Panc1 (cell line): ENCODE results near the gene TMC5. TPM values are rescaled to one million over a fixed set of nuclear protein-coding genes. Genes with fewer than 3 reads are reported as not detected.

Experiments
- ATAC-seq: fragments of 200-7000 bp; cut with Tn5 transposase; 2 replicates; pipeline ENCODE4 v1.9.1; 2020; ENCODE audit warnings: mild to moderate bottlenecking, moderate library complexity
- BruUV-seq: library from RNA; stranded (reverse); fragments of 400-500 nt; replicated peaks from 2 replicates; lab custom pipeline; 2021; lab: Mats Ljungman, UMichigan
- CTCF ChIA-PET: fragments of 300-600 bp; sonication (Branson Sonifier 250); formaldehyde crosslinking; loops from one replicate; lab custom pipeline; 2022; ENCODE audit warnings: antibody characterized with exemption; lab: Charles Lee
- POLR2A ChIA-PET: fragments of 300-600 bp; sonication (Branson Sonifier 250); formaldehyde crosslinking; loops from one replicate; lab custom pipeline; 2022; ENCODE audit warnings: antibody characterized with exemption; lab: Charles Lee
- DNase-seq: peaks from one replicate; pipeline ENCODE4 v3.0.0-alpha.2; 2010; ENCODE audit warnings: low read depth, low spot score
- H3K27ac ChIP-seq: 2 replicates; pipeline ENCODE4 v1.5.1; 2011; ENCODE audit warnings: mild to moderate bottlenecking, low read length, inconsistent platforms
- H3K27me3 ChIP-seq: fragments of 200-500 bp; sonication (Bioruptor generic); 2 replicates; pipeline ENCODE4 v1.6.0; 2014; ENCODE audit warnings: low read length, inconsistent platforms; ENCODE audit not compliant: control insufficient read depth, insufficient read depth
- H3K36me3 ChIP-seq: fragments of 200-500 bp; sonication (Bioruptor generic); 2 replicates; pipeline ENCODE4 v1.5.1; 2014; ENCODE audit warnings: inconsistent platforms, mild to moderate bottlenecking, low read length, moderate library complexity; ENCODE audit not compliant: control insufficient read depth, insufficient read depth
- H3K4me1 ChIP-seq: 2 replicates; pipeline ENCODE4 v1.5.1; 2011; ENCODE audit warnings: inconsistent platforms, mild to moderate bottlenecking, low read length, moderate library complexity; ENCODE audit not compliant: control insufficient read depth, insufficient read depth
- H3K4me3 ChIP-seq, 2 experiments: 2 replicates each; pipeline ENCODE4 v1.5.1; 2011 to 2012; ENCODE audit warnings: low read depth in 2 of 2, low read length in 2 of 2, mild to moderate bottlenecking in 2 of 2, inconsistent platforms in 1 of 2, moderate library complexity in 1 of 2
- H3K9me3 ChIP-seq: fragments of 200-500 bp; sonication (Bioruptor generic); 2 replicates; pipeline ENCODE4 v1.5.1; 2014; ENCODE audit warnings: low read depth, mild to moderate bottlenecking, inconsistent platforms, low read length, moderate library complexity; ENCODE audit not compliant: control insufficient read depth, insufficient read depth
- CTCF ChIP-seq: fragments of 450-650 bp; IDR thresholded peaks from 2 replicates; pipeline ENCODE4 v1.5.1; 2017; ENCODE audit warnings: mild to moderate bottlenecking
- POLR2AphosphoS5 ChIP-seq: IDR thresholded peaks from 2 replicates; pipeline ENCODE4 v1.6.1; 2012; ENCODE audit warnings: mild to moderate bottlenecking, low read depth, low read length, moderate library complexity
- SIN3A ChIP-seq: IDR thresholded peaks from 2 replicates; pipeline ENCODE4 v1.6.1; 2012; ENCODE audit warnings: low read depth, mild to moderate bottlenecking, low read length, moderate library complexity, borderline replicate concordance; ENCODE audit not compliant: insufficient read depth
- TCF7L2 ChIP-seq: IDR thresholded peaks from 2 replicates; pipeline ENCODE4 v1.6.1; 2011; ENCODE audit warnings: mild to moderate bottlenecking, low read depth, low read length, inconsistent platforms
- in situ Hi-C: cut with HindIII; loops from 2 replicates; pipeline ENCODE4 v1.10.0; 2016; ENCODE audit warnings: low sequenced_read_pairs, low pct_unique_long_range_greater_than_20kb
- intact Hi-C: fragments of 100-400 bp; cut with micrococcal nuclease; formaldehyde crosslinking; loops from one replicate; pipeline ENCODE4 v1.10.0; 2022; ENCODE audit not compliant: unreplicated experiment
- total RNA-seq: library from RNA; stranded (reverse); gene quantifications from one replicate; pipeline ENCODE4 v1.2.1, GENCODE V29; 2021; ENCODE audit not compliant: unreplicated experiment
- TF ChIP-seq, protein P1 (sequence below), 2 experiments: IDR thresholded peaks; 2 replicates each; pipeline ENCODE4 v1.6.1; 2011 to 2012; ENCODE audit warnings: low read depth in 2 of 2, control low read depth in 1 of 2, low read length in 1 of 2, mild to moderate bottlenecking in 1 of 2, moderate library complexity in 1 of 2; ENCODE audit not compliant: insufficient read depth in 1 of 2

TMC5 gene
- total RNA-seq, 1 experiment from 2014 or later: 1.4 TPM

GRCh38 chr16:19437280-19437679, 19.6 kb downstream of the TMC5 start:
- CTCF ChIA-PET: interaction anchor here (0.6 kb wide), 1 partner anchor 217 kb away, joined by 5 read pairs; no protein-coding TSS in a partner anchor
- H3K36me3 ChIP-seq: no peaks in the 10 kb centered on the region
- POLR2A ChIA-PET: no interaction called here
- intact Hi-C loops: no loop called here
- no peak overlapping the region for H3K4me3 ChIP-seq
- H3K27ac ChIP-seq: no peak overlapping the region
- H3K9me3 ChIP-seq: no peaks in the 10 kb centered on the region
- TF ChIP-seq, protein P1, sequence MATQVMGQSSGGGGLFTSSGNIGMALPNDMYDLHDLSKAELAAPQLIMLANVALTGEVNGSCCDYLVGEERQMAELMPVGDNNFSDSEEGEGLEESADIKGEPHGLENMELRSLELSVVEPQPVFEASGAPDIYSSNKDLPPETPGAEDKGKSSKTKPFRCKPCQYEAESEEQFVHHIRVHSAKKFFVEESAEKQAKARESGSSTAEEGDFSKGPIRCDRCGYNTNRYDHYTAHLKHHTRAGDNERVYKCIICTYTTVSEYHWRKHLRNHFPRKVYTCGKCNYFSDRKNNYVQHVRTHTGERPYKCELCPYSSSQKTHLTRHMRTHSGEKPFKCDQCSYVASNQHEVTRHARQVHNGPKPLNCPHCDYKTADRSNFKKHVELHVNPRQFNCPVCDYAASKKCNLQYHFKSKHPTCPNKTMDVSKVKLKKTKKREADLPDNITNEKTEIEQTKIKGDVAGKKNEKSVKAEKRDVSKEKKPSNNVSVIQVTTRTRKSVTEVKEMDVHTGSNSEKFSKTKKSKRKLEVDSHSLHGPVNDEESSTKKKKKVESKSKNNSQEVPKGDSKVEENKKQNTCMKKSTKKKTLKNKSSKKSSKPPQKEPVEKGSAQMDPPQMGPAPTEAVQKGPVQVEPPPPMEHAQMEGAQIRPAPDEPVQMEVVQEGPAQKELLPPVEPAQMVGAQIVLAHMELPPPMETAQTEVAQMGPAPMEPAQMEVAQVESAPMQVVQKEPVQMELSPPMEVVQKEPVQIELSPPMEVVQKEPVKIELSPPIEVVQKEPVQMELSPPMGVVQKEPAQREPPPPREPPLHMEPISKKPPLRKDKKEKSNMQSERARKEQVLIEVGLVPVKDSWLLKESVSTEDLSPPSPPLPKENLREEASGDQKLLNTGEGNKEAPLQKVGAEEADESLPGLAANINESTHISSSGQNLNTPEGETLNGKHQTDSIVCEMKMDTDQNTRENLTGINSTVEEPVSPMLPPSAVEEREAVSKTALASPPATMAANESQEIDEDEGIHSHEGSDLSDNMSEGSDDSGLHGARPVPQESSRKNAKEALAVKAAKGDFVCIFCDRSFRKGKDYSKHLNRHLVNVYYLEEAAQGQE (IDR thresholded peaks at IDR 0.05; ENCODE audit: insufficient read depth in 1 of 2, low read depth in 2 of 2, low read length in 1 of 2): no peak
- no peak for TF ChIP-seq TCF7L2
- no peak for TF ChIP-seq CTCF
- no peak for TF ChIP-seq SIN3A
- no peak for TF ChIP-seq POLR2AphosphoS5
- in situ Hi-C loops: no loop called here
- ATAC-seq (no peak), DNase-seq (no peak)
- BruUV-seq: no TSS peak
- no peaks in the 10 kb centered on the region for H3K4me1 ChIP-seq
- H3K27me3 ChIP-seq: no peaks in the 10 kb centered on the region

DNA sequence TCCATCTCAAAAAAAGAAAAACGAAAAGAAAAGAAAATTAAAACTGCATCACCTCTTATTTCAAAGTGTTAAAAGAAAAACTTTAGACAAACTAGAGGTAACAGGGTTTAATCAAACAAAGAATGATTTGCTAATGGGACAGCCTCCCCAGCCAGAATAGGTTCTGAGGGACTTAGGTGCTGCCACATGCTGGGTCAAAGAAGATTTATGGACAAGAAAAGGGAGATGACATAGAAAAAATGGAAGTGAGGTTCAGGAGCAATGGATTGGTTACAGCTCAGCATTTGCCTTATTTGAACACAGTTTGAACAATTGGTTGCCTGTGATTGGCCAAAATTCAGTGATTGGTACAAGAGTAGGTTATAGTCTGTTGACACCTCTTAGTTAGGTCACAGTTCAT, 21.1 kb downstream of the TMC5 start:
- intact Hi-C loops (no loop called here), in situ Hi-C loops (no loop called here)
- CTCF ChIA-PET: no interaction called here

More for the DNA sequence above, 21.1 kb downstream of the TMC5 start:
- Histone ChIP-seq H3K4me1 (no peaks in the 10 kb centered on the region), H3K4me3 (no peak overlapping the region), H3K27me3 (no peaks in the 10 kb centered on the region), H3K9me3 (no peaks in the 10 kb centered on the region), H3K36me3 (no peaks in the 10 kb centered on the region), H3K27ac (no peak overlapping the region)
- ATAC-seq (no peak), DNase-seq (no peak)
- POLR2A ChIA-PET: no interaction called here
- no TSS peak for BruUV-seq
- TF ChIP-seq CTCF (no peak), SIN3A (no peak), POLR2AphosphoS5 (no peak), TCF7L2 (no peak)
- TF ChIP-seq, protein P1 (IDR thresholded peaks at IDR 0.05; ENCODE audit: insufficient read depth in 1 of 2, low read depth in 2 of 2, low read length in 1 of 2): no peak
